Tibial nerve (tissue), 4 donors: ENCODE results near the gene PSMD12. TPM values are rescaled to one million over a fixed set of nuclear protein-coding genes. Genes with fewer than 3 reads are reported as not detected.

Experiments used
- DNase-seq, 2 donors: peaks; one replicate each; pipeline ENCODE4 v3.0.0-alpha.2; 2019; ENCODE audit warnings: low spot score in 2 of 2
- H3K27ac ChIP-seq, 4 donors: fragments of 200-600 bp; sonication (generic) in 3 of 4; one replicate each; pipeline ENCODE4 v1.5.1; 2017 to 2019; ENCODE audit warnings: mild to moderate bottlenecking in 1 of 4
- H3K27me3 ChIP-seq, 2 donors: fragments of 200-600 bp; sonication (generic) in 1 of 2; one replicate each; pipeline versions ENCODE4 v1.5.1 to v1.6.0; 2017 to 2019
- H3K36me3 ChIP-seq, 3 donors: fragments of 200-600 bp; sonication (generic); one replicate each; pipeline ENCODE4 v1.5.1; 2018 to 2019
- H3K4me1 ChIP-seq, 4 donors: fragments of 200-600 bp; sonication (generic) in 3 of 4; one replicate each; pipeline ENCODE4 v1.5.1; 2017 to 2019
- H3K4me3 ChIP-seq, 4 donors: fragments of 200-600 bp; sonication (generic) in 3 of 4; one replicate each; pipeline ENCODE4 v1.5.1; 2017 to 2019; ENCODE audit warnings: mild to moderate bottlenecking in 1 of 4, moderate library complexity in 1 of 4
- H3K9me3 ChIP-seq, 4 donors: fragments of 200-600 bp; sonication (generic) in 3 of 4; one replicate each; pipeline ENCODE4 v1.5.1; 2017 to 2019
- EP300 ChIP-seq, 2 donors: sonication (generic); formaldehyde crosslinking; IDR thresholded peaks; one replicate each; pipeline ENCODE4 v1.6.1; 2017; ENCODE audit warnings: antibody characterized with exemption in 2 of 2, mild to moderate bottlenecking in 1 of 2
- POLR2A ChIP-seq, 2 donors: fragments of 450-650 bp; IDR thresholded peaks; one replicate each; pipeline ENCODE4 v1.6.1; 2017; ENCODE audit warnings: antibody characterized with exemption in 2 of 2, mild to moderate bottlenecking in 2 of 2, moderate library complexity in 2 of 2
- WGBS, 2 donors: methylation state at CpG; one replicate each; pipeline ENCODE4 v1.1.5; 2018; 5-methylcytosine and 5-hydroxymethylcytosine counted together
- total RNA-seq, 4 donors: library from RNA; depleted of rRNA; stranded (reverse); fragments of >200 nt; gene quantifications; one replicate each; pipeline ENCODE4 v1.1.0, GENCODE V29; 2016
- TF ChIP-seq, protein P1 (sequence below), 5 experiments: fragments of 200-600 bp in 3 of 5; fragments of 450-650 bp in 2 of 5; sonication (generic) in 3 of 5; IDR thresholded peaks; one replicate each; pipeline ENCODE4 v1.5.1; 2016 to 2019; ENCODE audit warnings: antibody characterized with exemption in 5 of 5, mild to moderate bottlenecking in 3 of 5, moderate library complexity in 2 of 5

The PSMD12 gene
- total RNA-seq, 4 donors from 2014 or later = 16.1 to 24.7 (median 22.4) TPM

DNA sequence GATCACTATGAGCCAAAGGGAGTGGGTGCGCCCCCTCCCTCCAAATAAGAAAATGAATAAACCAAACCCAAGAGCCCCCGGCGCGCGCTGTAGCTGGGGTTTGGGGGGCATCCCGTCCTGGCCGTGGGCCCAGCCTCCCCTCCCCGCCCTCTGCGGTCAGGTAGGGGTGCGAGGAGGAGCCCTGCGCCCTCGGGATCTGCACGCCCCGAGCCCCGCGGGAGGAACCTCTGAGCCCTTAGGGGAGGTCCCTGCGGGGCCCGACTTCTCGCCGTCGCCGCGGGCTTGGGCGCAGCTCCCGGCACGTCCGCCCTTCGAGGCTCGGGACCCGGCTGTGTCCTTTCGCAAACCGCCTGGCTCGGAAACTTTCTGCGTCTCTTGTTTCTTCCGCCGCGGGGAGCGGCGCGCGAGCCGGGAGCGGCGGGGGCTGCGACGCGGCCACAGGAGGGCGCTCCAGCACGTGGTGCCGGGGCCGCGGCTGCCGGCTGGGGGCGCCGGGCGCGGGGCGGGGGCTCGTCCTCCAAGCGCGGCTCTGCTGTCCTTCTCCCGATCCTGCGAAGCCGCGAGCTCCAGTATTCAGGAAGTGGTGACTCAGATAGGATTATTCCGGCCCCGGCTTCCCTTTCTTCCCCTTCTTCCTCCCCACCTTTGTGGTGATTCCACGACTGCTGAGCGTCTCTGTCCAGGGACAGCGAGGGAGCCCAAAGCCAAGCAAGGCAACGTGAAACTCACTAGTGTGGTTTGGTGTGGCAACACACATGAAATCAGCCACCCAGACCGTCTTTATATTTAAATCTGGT lies 12.3 kb upstream of the PSMD12 start:
- Histone ChIP-seq H3K36me3 (no peaks in the 10 kb centered on the region), H3K4me1 (peaks cover 0 to 29% (median 7%) of the 10 kb centered on the region in 4 donors), H3K4me3 (peak overlapping the region; percentile 67 to 88 (median 80)), H3K27me3 (no peaks in the 10 kb centered on the region), H3K27ac (peak overlapping the region; percentile 84 to 95 (median 87)), H3K9me3 (no peaks in the 10 kb centered on the region)
- TF ChIP-seq, protein P1, sequence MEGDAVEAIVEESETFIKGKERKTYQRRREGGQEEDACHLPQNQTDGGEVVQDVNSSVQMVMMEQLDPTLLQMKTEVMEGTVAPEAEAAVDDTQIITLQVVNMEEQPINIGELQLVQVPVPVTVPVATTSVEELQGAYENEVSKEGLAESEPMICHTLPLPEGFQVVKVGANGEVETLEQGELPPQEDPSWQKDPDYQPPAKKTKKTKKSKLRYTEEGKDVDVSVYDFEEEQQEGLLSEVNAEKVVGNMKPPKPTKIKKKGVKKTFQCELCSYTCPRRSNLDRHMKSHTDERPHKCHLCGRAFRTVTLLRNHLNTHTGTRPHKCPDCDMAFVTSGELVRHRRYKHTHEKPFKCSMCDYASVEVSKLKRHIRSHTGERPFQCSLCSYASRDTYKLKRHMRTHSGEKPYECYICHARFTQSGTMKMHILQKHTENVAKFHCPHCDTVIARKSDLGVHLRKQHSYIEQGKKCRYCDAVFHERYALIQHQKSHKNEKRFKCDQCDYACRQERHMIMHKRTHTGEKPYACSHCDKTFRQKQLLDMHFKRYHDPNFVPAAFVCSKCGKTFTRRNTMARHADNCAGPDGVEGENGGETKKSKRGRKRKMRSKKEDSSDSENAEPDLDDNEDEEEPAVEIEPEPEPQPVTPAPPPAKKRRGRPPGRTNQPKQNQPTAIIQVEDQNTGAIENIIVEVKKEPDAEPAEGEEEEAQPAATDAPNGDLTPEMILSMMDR (IDR thresholded peaks at IDR 0.05) = peak; percentile 71 to 97 (median 95)
- TF ChIP-seq POLR2A (IDR thresholded peaks at IDR 0.05) = peak in 1 of 2 donors; percentile 53
- TF ChIP-seq EP300 (IDR thresholded peaks at IDR 0.05) = peak in 1 of 2 donors; percentile 75
- DNase-seq = peak; percentile 50 to 63
- 1% methylated on average over 35 to 53 of the region's 72 CpGs for WGBS, 2 donors

DNA sequence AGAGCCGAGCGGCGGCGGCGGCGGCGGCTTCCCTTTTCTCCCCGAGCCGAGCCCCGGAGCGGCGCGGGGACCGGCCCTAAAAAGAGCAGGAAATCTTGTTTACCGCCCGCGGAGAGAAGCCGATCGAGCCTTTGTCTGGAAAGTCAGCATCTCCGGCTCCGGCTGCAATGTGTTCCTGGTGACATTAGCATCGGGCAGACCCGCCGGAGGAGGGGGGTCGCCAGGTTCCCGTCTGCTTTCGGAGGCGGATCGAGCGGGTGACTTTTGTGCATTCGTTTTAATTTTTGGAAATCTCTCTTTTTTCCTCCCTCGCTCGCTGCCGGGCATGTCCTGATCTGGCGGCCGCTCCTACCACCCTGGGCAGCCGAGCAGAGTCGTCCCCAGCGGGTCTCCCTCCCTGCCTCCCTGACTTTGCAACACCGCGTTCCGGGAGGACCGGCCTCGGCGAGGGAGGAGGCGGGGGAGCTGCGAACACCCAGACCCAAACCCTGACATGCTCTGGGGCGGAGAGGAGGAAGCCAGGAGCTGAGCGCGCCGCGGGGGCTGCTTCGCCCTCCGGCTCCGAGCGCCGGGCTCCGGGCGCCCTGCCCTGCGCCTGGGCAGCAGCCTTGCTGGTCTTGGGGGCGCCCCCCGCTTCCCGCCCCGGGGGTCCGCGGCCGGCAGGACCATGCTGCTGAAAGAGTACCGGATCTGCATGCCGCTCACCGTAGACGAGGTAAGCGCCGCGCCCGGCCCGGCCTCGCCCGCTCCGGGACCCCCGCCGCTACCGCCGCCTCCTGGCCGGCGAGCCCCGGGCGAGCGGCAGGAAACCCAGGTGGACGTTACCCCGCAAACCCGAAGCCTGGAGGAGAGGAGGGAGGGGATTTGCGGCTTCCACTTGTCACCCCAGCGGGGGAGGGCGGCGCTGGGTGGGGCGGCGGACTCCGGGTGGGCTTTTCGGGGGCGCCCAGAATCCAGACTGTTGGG lies 11.4 kb upstream of the PSMD12 start:
- TF ChIP-seq, protein P1 (IDR thresholded peaks at IDR 0.05) = peak in 3 of 5 experiments; percentile 9 to 33 (median 27)
- no peak for TF ChIP-seq POLR2A (IDR thresholded peaks at IDR 0.05)
- 0 to 1% methylated on average over 36 to 43 of the region's 100 CpGs for WGBS, 2 donors
- H3K4me1 ChIP-seq = peaks cover 0 to 29% (median 7%) of the 10 kb centered on the region in 4 donors
- peak overlapping the region; percentile 67 to 88 (median 80) for H3K4me3 ChIP-seq
- DNase-seq = no peak
- H3K27me3 ChIP-seq = no peaks in the 10 kb centered on the region
- no peaks in the 10 kb centered on the region for H3K9me3 ChIP-seq
- H3K27ac ChIP-seq = peak overlapping the region; percentile 84 to 95 (median 87)
- no peaks in the 10 kb centered on the region for H3K36me3 ChIP-seq

DNA sequence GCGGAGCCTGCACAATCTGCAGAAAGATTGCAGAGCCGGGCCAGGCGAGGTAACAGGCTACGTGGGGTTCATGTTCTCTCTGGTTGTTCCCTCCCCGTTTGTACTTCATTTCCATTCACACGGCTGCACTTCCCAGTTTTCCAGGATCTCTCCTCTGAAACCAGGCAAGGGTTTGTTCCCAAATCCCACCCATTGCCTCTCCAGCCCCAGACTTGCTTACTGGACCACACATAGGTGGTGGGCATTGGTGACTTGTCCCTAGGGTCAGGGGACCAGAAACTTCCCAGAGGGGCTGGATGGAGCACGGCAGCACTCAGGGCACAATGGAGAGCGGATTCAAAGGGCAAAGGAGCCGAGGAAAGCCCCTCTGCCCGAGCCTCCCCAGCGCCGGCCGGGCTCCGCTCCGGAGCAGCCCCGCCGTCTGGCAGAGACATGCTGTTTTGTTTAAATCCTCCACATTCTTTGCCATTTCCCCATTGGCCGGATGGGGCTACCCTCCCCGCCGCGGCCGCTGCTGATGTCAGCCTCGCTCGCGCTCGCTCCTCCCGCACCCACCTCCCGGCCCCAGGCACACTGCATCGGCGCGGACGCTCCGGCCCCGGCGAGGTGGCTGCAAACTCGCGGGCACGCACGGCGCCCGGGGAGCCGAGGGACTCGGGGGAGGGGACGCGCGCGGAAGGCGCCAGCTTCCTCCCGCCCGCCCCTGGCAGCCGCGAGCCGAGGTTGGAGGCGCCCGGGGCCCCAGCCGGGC lies 10.5 kb upstream of the PSMD12 start, which contains the start of gene PITPNC1:
Gene PITPNC1 (plus strand): TSS at position 545 of the 751 bp plus-strand sequence.
- Histone ChIP-seq H3K4me1 (peaks cover 0 to 29% (median 7%) of the 10 kb centered on the region in 4 donors), H3K27me3 (no peaks in the 10 kb centered on the region), H3K27ac (peak within 1 kb of the TSS; percentile 84 to 95 (median 87)), H3K36me3 (no peaks in the 10 kb centered on the region), H3K4me3 (peak within 1 kb of the TSS; percentile 67 to 88 (median 80)), H3K9me3 (no peaks in the 10 kb centered on the region)
- DNase-seq = peak; percentile 64 to 68
- 1% methylated on average over 31 to 39 of the region's 56 CpGs for WGBS, 2 donors
- TF ChIP-seq, protein P1 (IDR thresholded peaks at IDR 0.05) = peak in 3 of 5 experiments; percentile 11 to 43 (median 28)
- TF ChIP-seq EP300 (IDR thresholded peaks at IDR 0.05) = peak in 1 of 2 donors; percentile 84
- peak; percentile 47 to 83 for TF ChIP-seq POLR2A (IDR thresholded peaks at IDR 0.05)

DNA sequence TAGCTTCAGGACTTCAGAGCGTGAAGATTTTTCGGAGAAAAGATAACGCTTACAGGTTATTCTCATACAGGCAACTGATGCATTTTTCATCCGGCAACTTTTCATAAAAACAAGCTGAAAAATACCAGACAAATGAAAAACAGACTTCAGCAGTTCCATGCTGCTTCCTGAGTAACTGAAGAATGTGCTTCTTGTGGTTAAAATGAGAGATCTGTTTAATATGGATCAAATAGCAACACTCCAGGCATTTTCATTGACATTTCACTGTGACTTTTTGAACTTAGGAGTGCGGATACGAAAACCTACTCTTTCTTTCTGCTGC lies 10.0 kb upstream of the PSMD12 start:
- Histone ChIP-seq H3K9me3 (no peaks in the 10 kb centered on the region), H3K4me1 (peaks cover 0 to 29% (median 7%) of the 10 kb centered on the region in 4 donors), H3K36me3 (no peaks in the 10 kb centered on the region), H3K27ac (peak overlapping the region; percentile 84 to 95 (median 87)), H3K4me3 (peak overlapping the region; percentile 67 to 88 (median 80)), H3K27me3 (no peaks in the 10 kb centered on the region)
- no peak for TF ChIP-seq EP300 (IDR thresholded peaks at IDR 0.05)
- no peak for TF ChIP-seq POLR2A (IDR thresholded peaks at IDR 0.05)
- no peak for DNase-seq
- 22% methylated on average over 6 of the region's 6 CpGs for WGBS, 2 donors

DNA sequence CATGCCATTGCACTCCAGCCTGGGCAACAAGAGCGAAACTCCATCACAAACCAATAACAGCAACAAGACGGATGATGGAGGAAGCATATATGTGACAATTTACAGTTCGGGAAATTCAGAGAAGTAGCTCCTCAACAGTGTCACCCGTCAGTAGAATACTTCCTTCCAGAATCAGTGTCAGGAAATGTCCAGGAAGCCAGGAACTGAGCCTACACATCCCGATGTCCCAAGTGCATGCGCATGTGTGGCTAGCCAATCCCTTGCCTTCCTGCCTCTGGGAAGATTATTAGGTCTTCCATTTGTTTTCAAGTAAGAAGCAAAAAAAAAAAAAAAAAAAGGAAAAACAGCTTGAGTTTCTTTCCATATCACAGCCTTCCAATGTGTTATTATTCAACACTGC lies 9.3 kb upstream of the PSMD12 start:
- no peaks in the 10 kb centered on the region for H3K27me3 ChIP-seq
- H3K4me3 ChIP-seq = no peak overlapping the region
- peak overlapping the region in 1 of 4 donors; percentile 95 for H3K27ac ChIP-seq
- no peaks in the 10 kb centered on the region for H3K9me3 ChIP-seq
- peaks cover 0 to 29% (median 7%) of the 10 kb centered on the region in 4 donors for H3K4me1 ChIP-seq
- DNase-seq = no peak
- TF ChIP-seq, protein P1 (IDR thresholded peaks at IDR 0.05) = no peak
- TF ChIP-seq POLR2A (IDR thresholded peaks at IDR 0.05) (no peak), EP300 (IDR thresholded peaks at IDR 0.05) (no peak)
- H3K36me3 ChIP-seq = no peaks in the 10 kb centered on the region
- WGBS, 2 donors = 67 to 80% methylated on average over 6 of the region's 6 CpGs
